ENCODE results near the gene RAD50.
"Not testable (repeated sequence)": the region's sequence is repeated elsewhere in the genome, so short reads cannot be mapped to it uniquely, and the experiment has no call there.

The RAD50 gene

GRCh38 chr5:132677682-132678400 is 121.1 kb downstream of the RAD50 start:
- no peak for DNase-seq

GRCh38 chr5:132678735-132679134 is 122.0 kb downstream of the RAD50 start:
- no peak for DNase-seq

DNA sequence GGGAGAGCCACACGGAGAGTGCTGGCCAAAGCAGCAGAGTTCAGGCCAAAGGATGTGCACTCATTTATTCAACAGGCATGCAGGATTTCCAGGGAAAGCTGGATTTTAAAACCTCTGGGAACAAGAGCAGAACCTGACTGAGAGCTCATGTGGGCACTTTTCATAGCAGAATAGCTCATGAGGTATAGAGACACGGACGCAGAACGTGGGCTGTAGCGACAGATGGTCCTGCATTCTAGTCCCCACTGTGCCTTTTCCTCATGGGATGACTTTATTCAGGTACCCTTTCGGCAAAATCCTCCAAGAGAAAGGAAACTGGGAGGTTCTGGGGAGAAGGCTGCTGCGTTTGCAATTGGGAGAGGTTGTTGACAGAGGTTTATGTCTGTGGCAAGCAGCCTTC is 122.4 kb downstream of the RAD50 start:
- DNase-seq = no peak

DNA sequence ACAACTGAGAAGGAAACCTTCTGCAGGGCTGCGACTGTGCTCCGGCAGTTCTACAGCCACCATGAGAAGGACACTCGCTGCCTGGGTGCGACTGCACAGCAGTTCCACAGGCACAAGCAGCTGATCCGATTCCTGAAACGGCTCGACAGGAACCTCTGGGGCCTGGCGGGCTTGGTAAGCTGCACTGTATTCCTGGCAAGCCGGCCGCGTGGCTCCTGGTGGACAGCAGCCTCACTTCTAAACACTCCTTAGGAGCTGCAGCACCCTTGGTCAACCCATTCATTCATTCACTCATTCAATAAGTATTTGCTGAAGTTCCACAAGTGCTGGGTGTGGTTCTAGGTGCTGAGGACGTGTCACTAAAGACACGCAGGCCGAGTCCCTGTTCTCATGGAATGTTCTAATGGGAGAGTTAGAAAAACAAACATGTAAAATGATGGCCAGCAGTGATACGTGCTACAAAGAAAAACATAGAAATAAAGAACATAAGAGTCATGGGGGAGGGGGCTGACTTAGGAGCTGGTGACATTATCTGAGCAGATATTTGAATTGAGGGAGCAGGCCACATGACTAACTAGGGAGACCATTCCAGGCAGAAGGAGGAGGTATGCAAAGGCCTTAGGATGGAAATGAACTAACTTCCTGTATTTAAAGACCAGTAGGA is 123.1 kb downstream of the RAD50 start:
- DNase-seq = no peak

GRCh38 chr5:132680780-132681475 is 124.2 kb downstream of the RAD50 start:
- no peak for DNase-seq

GRCh38 chr5:132681476-132681831 is 124.7 kb downstream of the RAD50 start:
- DNase-seq = no peak

GRCh38 chr5:132681983-132682382 is 125.2 kb downstream of the RAD50 start:
- no peak for DNase-seq

- no peak for DNase-seq
Measured at GRCh38 chr5:132684491-132684890, 127.7 kb downstream of the RAD50 start.

DNA sequence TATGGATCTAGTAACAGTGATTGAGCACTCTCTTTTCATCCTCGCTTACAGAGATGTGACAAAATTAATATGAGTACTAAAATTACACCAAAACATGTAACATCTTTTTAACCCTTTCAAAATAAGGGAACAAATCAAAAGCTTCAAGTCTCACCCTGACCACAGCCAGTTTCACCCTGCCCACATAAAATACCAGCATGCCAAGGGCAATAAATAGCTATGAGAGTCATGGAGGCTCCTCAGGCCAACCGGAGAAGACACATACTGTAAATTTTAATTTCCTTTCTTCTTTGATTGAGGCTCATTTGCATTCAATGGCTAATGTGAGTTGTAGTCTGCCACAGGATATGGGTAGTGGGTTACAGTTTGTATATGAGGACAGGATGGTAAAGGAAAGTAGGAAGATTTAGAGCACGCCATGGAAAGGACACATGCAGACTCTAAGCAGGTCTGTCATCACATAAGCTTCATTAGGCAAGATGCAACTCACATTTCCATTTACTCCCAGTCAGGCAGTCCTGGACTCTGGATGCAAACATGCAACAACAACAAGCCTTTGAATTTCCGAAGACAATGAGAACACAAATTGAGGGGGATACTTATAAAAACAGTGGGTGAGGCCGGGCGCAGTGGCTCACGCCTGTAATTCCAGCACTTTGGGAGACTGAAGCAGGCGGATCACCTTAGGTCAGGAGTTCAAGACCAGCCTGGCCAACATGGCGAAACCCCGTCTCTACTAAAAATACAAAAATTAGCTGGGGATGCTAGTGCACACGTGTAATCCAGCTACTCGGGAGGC is 128.3 kb downstream of the RAD50 start:
- no peak for DNase-seq

- no peak for DNase-seq
Measured at GRCh38 chr5:132686193-132686592, 129.4 kb downstream of the RAD50 start.

DNA sequence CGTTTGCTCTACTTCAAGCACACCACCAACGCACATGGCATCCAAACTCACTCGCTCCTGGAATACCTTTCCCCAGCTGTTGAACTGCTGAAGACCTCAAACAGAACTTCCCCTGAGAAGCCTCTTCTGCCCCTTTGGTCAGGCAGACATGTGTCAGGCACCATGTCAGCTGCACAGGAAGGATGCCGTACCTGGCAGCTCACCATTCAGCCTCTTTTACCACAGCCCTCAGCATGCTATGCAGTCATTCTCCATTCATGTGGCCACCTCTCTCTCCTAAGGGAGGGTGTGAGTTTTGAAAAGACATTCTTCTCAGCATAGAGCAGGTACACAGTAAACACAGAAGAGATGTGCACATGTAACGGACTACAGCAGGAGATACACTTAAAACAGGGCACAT is 131.2 kb downstream of the RAD50 start:
- peak in 4 of 6 experiments; percentile 2 to 54 (median 47) for DNase-seq

DNA sequence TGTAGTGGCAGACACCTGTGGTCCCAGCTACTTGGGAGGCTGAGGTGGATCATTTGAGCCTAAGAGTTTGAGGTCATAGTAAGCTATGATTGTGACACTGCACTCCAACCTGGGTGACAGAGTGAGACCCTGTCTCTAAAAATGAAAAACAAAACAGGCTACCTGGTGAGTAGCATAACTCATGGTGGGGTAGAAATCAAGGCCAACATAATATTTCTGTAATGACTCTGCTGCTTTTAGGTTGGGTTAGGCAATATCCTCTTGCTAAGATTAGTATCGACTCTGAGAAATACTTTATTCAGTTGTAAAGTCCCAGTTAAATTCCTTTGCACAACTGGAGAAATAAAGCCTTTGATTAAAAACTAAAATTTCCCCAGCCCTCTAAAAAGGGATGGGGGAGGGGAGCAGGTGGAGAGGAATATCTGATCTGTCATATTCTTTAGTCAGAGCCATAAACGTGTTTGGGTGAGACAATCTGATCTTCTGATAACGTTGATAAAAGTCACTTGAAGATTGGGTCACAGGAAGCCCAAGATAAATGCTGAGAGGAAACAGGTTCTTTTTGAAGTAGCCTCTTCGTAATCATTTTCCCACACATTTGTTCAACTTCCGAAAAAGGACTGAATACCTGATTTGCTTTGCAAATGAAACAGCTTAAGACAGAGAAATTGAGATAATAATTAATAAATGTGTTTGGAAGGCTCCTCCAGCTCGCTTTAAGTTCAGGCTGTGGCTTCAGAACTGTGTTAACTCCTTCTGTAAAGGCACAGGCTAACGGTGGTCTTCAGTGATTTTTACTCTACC is 132.0 kb downstream of the RAD50 start:
- DNase-seq = no peak

DNA sequence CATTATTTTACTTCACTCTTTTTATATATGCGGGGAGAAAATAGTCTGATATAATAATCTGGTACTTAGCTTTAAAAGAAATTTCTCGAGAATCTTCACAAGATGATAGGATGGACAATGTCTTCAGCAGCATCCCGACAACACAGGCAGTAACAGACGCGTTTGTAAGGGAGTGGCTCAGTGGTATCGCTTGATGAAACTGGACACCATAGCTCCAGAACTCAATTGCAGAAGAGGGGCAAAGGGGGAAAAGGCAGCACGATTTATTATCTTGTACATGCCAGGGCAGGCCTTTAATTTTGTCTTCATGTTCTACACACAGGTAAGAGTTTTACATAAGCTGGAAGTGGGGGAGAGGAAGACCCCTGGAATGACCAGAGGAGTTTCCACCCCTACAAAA is 132.7 kb downstream of the RAD50 start:
- DNase-seq = no peak

GRCh38 chr5:132690156-132690555 is 133.4 kb downstream of the RAD50 start:
- no peak for DNase-seq

GRCh38 chr5:132691755-132692631 is 135.2 kb downstream of the RAD50 start:
- DNase-seq = not testable (repeated sequence)

- no peak for DNase-seq
Measured at GRCh38 chr5:132692632-132692967, 135.8 kb downstream of the RAD50 start.
